Erythroblast (primary cell): ENCODE data around the gene MEIS1.
A peak's percentile ranks its signal among the peaks of the same experiment; 100 is the strongest.

Source experiments
- DNase-seq, 2 experiments: peaks; one replicate each; lab custom pipeline; 2025; lab: John Stamatoyannopoulos, UW
- GATA1 ChIP-seq: IDR thresholded peaks from 2 replicates; pipeline ENCODE4 v1.6.1; 2011; ENCODE audit warnings: low read depth, mild to moderate bottlenecking, control low read depth, low read length, moderate library complexity
- POLR2A ChIP-seq: IDR thresholded peaks from 2 replicates; pipeline ENCODE4 v1.6.1; 2011; ENCODE audit warnings: mild to moderate bottlenecking, low read length

MEIS1 gene

DNA sequence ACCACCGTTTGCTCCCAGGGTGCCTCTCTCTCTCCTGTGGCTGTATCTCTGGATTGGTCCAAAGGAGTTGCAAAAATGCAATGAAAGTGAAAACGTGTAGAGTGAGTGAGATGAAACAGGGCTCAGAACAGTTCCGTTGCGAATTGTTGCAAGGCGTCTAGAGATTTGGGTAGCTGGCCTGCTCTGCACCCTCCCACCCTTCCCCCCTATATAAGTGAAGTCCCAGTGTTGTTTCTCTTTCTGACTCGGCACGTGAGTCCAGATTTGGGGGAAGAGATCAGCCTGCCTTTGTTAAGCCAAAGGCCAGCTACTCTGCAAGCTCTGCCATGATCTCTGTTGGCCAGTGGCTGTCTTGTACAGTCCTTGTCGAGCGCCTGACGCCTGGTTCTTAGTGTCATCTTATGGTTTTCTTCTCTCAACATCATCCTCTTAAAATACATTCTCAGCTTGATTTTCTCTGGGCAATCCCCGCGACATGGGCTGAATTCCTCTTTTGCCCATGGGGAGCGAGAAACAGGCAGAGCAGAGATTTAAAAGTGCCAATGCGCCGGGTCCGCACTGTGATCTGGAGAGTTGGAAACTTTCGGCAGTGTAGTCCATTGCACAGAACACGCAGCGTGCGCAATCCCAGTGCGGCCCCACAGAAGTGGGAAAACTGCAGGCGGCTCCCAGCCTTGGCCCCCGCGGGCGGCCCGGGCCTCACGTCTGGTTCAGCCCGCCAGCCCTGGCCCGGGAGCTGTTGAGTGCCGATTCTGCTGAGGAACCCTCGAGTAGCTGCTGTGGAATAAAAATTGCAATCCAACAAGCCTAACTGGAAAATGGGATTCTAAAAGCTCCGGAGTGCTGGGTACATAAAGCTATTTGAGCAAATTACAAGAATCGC is 9.3 kb downstream of the MEIS1 start:
- no peak for DNase-seq
- no peak for TF ChIP-seq POLR2A

- TF ChIP-seq POLR2A, result no peak
- no peak for TF ChIP-seq GATA1
- DNase-seq, result peak in 1 of 2 experiments; percentile 14
Measured at GRCh38 chr2:66445076-66445924, 10.4 kb downstream of the MEIS1 start.

- TF ChIP-seq POLR2A, result no peak
- TF ChIP-seq GATA1, result no peak
- DNase-seq, result peak; percentile 15 to 21
Measured at GRCh38 chr2:66445925-66446871, 11.3 kb downstream of the MEIS1 start.

DNA sequence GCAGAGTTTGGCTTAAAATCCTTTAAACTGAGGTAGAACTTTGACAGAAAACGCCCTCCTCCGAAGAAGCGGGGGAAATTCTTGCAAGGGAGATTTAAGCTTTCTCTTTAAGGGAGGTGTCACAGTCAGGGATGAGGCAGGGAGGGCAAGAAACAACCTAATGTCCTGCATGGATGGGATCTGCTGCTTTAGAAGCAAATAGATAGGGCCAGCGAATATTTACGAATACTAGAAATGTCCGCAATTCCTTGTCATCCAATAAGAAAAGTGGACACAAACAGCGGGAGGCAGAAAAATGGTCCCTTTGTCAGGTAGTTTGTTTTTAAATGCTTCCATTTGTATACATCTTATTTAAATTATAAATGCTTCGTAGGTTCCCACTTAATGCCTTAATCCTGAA is 12.0 kb downstream of the MEIS1 start:
- TF ChIP-seq POLR2A, result no peak
- no peak for TF ChIP-seq GATA1

GRCh38 chr2:66447677-66448076 is 12.8 kb downstream of the MEIS1 start:
- no peak for DNase-seq
- TF ChIP-seq POLR2A, result no peak
- no peak for TF ChIP-seq GATA1

More for the DNA sequence above, 12.0 kb downstream of the MEIS1 start:
- DNase-seq, result no peak

DNA sequence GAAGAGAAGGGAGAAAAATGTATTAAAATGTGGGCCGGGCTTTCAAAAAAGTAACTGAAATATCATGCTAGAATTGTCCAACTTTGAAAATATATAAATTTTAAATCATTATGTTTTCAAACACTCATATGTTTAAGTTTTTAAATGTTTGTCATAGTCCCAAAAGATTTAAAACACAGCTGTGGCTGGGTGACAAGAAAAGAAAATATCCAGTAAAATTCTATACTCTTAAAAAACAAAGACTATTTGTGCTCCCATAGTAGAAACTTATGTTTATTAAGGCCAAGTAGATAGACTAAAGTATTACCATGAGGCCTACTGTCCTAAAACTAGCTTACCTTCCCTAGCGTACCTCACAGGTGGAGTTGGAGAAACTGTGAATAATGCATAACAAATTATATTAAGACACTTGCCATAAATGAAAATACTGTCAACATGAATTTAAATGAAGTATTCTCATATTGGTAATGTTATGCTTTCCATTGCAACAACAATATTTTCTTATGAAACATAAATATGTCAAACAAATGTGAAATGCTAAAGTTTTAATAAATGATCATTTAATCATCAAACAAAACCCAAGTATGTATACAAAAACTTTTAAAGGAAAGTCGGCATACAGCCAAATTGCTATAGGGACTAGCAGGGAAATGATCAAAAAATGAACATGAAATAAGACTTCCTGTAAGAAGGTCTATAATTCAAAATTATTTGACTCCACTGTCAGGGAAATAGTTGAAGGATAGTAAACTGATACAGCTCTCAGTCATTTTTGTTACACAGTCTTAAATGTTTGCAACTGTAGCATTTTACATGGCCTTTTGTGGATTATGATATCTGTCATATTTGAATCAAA is 13.4 kb downstream of the MEIS1 start:
- no peak for DNase-seq
- no peak for TF ChIP-seq POLR2A
- TF ChIP-seq GATA1, result no peak

DNA sequence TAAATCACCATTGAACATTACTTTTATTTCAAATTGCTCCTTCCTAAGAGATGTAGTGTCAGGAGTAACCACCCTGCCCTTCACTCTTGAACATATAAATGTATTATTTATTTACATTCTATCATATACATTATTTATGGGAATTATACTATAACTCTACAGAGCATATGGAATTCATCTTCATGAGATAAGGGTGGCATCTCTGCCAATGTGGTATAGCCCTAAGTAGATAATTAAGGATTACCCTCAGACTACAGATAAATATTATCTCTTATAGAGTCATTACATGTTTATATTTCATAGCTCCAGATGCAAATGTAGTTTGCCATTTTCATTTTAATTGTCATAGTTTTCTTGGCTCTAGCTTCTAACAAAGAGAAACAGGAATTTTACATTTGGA is 17.3 kb downstream of the MEIS1 start:
- no peak for DNase-seq
- TF ChIP-seq POLR2A (no peak), GATA1 (no peak)

DNA sequence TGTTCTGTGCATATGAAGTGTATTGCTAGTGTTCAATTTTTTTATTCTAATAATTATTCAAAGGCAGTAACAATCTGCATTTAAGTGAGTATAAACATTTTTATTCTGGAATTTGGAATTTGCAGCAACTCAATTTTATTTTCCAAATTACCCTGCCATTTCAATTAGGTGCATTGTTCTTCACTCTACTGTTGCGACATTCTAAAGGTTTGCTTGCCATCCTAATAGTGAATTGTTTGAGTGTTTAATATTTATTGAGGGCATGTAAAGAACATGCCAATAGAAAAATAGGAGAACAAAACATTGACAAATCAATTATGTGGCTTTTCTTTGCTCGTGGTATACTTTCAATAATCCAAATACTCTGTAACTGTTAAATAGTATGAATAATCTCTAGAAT is 18.0 kb downstream of the MEIS1 start:
- TF ChIP-seq GATA1 (no peak), POLR2A (no peak)
- no peak for DNase-seq

GRCh38 chr2:66455490-66455889 is 20.6 kb downstream of the MEIS1 start:
- TF ChIP-seq POLR2A (no peak), GATA1 (no peak)
- no peak for DNase-seq

GRCh38 chr2:66456183-66457041 is 21.5 kb downstream of the MEIS1 start:
- DNase-seq, result no peak
- TF ChIP-seq GATA1, result no peak
- no peak for TF ChIP-seq POLR2A

DNA sequence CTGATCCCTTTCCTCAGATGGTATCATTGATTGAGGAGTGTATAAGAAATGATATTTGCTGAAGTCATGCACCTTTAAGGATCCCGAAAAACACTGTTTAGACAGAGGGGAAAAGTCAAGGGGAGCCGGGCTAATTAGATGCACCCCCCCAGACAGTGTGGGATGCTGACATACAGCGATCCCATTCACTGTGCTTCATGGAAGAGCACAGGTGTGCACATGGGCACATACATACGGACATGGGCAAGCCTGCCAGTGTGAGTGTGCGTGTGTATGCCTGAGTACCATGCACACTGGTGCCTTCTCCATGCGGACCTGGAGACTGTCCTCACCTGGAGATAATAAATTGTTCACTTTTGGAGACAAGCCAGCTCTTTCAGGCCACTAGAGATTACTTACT is 22.6 kb downstream of the MEIS1 start:
- DNase-seq, result no peak
- TF ChIP-seq GATA1, result no peak
- TF ChIP-seq POLR2A, result no peak
